Activated CD4-positive, alpha-beta memory T cell treated with anti-CD3 and anti-CD28 coated beads for 36 hours (primary cell): Measurements from ENCODE around the gene TMCO2. TPM values are rescaled to one million over a fixed set of nuclear protein-coding genes. Genes with fewer than 3 reads are reported as not detected.

Source experiments
- CTCF ChIA-PET: fragments of 350-600 bp; sonication (Branson Sonifier 250); formaldehyde crosslinking; loops from one replicate; lab custom pipeline; 2021; ENCODE audit warnings: antibody characterized with exemption, inconsistent platforms; lab: Charles Lee
- POLR2A ChIA-PET: fragments of 350-600 bp; sonication (Branson Sonifier 250); formaldehyde crosslinking; loops from one replicate; lab custom pipeline; 2021; ENCODE audit warnings: antibody characterized with exemption; lab: Charles Lee
- DNase-seq: peaks from one replicate; pipeline ENCODE4 v3.0.0-alpha.2; 2020
- H3K27ac Mint-ChIP-seq: one replicate; pipeline ENCODE4 v1.8.0; 2021; ENCODE audit warnings: mixed read lengths
- H3K27me3 Mint-ChIP-seq: one replicate; pipeline ENCODE4 v1.8.0; 2021; ENCODE audit warnings: mixed read lengths
- H3K36me3 Mint-ChIP-seq: one replicate; pipeline ENCODE4 v1.8.0; 2021; ENCODE audit warnings: mixed read lengths
- H3K4me1 Mint-ChIP-seq: one replicate; pipeline ENCODE4 v1.8.0; 2021; ENCODE audit warnings: low read depth, mixed read lengths
- H3K4me3 Mint-ChIP-seq: one replicate; pipeline ENCODE4 v1.8.0; 2021; ENCODE audit warnings: mild to moderate bottlenecking, mixed read lengths
- H3K9me3 Mint-ChIP-seq: one replicate; pipeline ENCODE4 v1.8.0; 2021; ENCODE audit warnings: mixed read lengths
- intact Hi-C: fragments of 100-400 bp; cut with micrococcal nuclease; formaldehyde crosslinking; loops from one replicate; pipeline ENCODE4 v1.15.1; 2023
- total RNA-seq, 2 experiments: library from RNA; stranded (reverse); gene quantifications; one replicate each; pipeline ENCODE4 v1.2.3, GENCODE V29; 2021

TMCO2 gene
- total RNA-seq, 2 experiments from 2014 or later: not detected

DNA sequence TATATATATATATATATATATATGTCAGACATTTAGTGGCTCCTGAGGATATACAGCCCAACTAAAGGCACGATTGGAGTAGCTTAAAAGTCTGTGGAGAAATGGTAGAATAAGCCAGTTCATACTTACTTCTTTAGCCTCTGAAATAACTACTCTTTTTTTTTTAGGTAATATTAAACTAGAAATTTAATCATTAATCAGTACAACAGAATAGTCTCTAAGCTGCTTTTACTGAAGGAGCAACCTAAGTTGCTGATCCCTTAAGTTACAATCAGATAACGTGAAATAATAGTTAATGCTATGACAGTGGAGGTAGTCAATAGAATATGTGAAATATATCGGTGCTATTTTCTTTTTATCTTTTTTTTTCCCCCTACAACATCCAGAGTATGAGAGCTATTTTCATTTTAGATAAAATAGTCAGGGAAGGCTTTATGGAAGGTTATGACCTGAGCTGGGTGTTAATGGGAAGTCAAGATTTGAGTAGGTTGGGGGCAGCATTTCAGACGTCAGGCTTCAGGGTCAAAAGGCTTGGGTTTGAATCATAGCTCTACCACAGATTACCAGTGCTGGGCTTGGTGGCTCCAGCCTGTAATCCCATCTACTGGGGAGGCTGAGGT lies 25.9 kb downstream of the TMCO2 start:
- peaks cover 31% of the 10 kb centered on the region for H3K4me1 Mint-ChIP-seq
- no peaks in the 10 kb centered on the region for H3K27me3 Mint-ChIP-seq
- DNase-seq: no peak
- H3K27ac Mint-ChIP-seq: no peak overlapping the region
- CTCF ChIA-PET: interaction anchor here (0.5 to 1.2 kb wide), 7 partner anchors 21 to 1279 kb away, joined by 3 to 5 read pairs (median 3); no protein-coding TSS in a partner anchor
- peaks cover 42% of the 10 kb centered on the region for H3K36me3 Mint-ChIP-seq
- H3K9me3 Mint-ChIP-seq: no peaks in the 10 kb centered on the region
- H3K4me3 Mint-ChIP-seq: no peak overlapping the region
- intact Hi-C loops: no loop called here
- POLR2A ChIA-PET: no interaction called here

DNA sequence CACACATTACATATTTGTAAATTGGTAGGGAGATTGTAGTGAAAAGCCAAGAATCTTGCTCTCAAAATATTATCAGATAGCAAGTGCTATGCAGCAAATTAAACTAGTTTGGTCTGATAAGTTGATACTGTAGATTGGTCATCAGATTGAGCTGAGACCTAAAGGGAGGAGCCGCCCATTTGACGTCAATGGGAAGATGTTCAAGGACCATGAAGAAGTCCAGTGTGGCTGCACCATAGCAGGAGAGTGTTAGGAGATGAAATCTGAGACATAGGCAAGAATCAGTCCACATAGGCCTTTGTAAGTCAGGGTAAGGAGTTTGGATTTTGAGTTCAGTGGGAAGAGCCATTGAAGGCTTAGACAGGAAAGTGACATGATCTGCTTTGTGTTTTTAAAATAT lies 26.6 kb downstream of the TMCO2 start:
- ChIA-PET POLR2A (no interaction called here), CTCF (interaction anchor here (0.5 to 1.2 kb wide), 3 partner anchors 21 to 130 kb away, joined by 3 to 5 read pairs (median 4); no protein-coding TSS in a partner anchor)
- H3K4me1 Mint-ChIP-seq: peaks cover 31% of the 10 kb centered on the region
- intact Hi-C loops: no loop called here
- H3K9me3 Mint-ChIP-seq: no peaks in the 10 kb centered on the region
- DNase-seq: no peak
- H3K27me3 Mint-ChIP-seq: no peaks in the 10 kb centered on the region
- no peak overlapping the region for H3K27ac Mint-ChIP-seq
- peaks cover 44% of the 10 kb centered on the region for H3K36me3 Mint-ChIP-seq
- H3K4me3 Mint-ChIP-seq: no peak overlapping the region

DNA sequence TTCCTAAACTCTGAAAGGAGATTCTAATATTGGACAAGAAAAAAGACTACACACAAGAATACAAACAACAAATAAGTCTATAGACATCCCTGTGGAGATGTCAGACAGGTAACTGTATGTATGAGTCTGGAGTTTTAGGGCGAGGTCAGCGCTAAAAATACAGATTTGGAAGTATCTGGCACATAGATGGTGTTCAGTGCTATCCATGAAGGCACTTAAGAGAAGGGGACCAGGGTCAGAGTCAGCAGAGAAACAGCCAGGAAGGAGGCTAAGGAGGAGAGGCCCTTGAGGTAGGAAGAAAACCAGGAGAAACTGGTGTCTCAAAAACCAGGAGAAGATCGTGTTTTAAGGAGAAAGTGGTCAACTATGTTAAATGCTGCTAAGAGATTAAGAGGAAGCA lies 28.4 kb downstream of the TMCO2 start:
- intact Hi-C loops: no loop called here
- Mint-ChIP-seq H3K27ac (no peak overlapping the region), H3K9me3 (no peaks in the 10 kb centered on the region), H3K4me3 (no peak overlapping the region), H3K27me3 (no peaks in the 10 kb centered on the region), H3K36me3 (peaks cover 37% of the 10 kb centered on the region), H3K4me1 (peaks cover 16% of the 10 kb centered on the region)
- ChIA-PET CTCF (no interaction called here), POLR2A (no interaction called here)
- DNase-seq: no peak

DNA sequence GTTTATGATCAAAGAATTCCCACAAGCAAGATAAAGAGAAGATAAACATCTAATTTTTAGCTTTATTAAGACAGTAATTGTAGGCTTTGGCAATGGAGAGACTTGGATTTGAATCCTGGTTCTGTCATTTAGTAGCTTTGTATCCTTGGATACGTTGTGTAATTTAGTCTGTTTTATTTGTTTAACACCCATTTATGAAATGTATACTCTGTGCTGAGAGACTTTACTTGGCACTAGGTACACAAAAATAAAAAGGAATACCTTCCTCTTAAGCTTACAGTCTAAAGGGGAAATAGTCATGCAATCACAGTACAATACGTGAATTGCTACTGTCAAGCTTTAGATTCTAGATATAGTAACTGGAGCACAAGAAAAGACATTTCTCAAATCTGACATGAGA lies 34.1 kb downstream of the TMCO2 start:
- no peak overlapping the region for H3K4me3 Mint-ChIP-seq
- no peaks in the 10 kb centered on the region for H3K4me1 Mint-ChIP-seq
- ChIA-PET POLR2A (interaction anchor here (0.6 kb wide), 1 partner anchor 105 kb away, joined by 3 read pairs; no protein-coding TSS in a partner anchor), CTCF (interaction anchor here (0.6 to 1.3 kb wide), 5 partner anchors 10 to 138 kb away, joined by 3 to 6 read pairs (median 5); partner anchors contain the start of gene COL9A2)
- DNase-seq: no peak
- H3K9me3 Mint-ChIP-seq: no peaks in the 10 kb centered on the region
- H3K36me3 Mint-ChIP-seq: peaks cover 19% of the 10 kb centered on the region
- H3K27ac Mint-ChIP-seq: no peak overlapping the region
- H3K27me3 Mint-ChIP-seq: no peaks in the 10 kb centered on the region
- intact Hi-C loops: no loop called here

DNA sequence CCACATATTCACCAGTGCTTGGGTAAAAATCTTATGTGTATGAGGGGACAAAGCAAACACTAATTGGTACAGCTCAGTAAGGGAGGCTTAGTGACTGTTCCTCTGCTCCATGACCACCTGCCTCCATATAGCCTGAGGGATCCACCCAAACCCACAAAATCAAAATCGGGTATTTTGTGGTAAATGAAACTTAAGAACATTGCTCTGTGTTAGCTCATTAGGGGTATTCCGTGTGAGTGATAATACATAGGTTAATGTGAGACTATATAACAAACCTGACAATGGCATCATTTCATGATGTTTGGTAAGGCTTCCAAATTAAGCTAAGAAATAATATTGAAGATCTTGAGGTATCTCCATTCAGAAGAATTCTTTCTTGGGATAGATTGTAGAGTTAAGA lies 43.6 kb downstream of the TMCO2 start:
- H3K27ac Mint-ChIP-seq: peak overlapping the region; percentile 7
- ChIA-PET POLR2A (no interaction called here), CTCF (interaction anchor here (0.7 to 3.8 kb wide), 6 partner anchors 25 to 241 kb away, joined by 4 to 16 read pairs (median 6); partner anchors contain the start of gene COL9A2)
- H3K9me3 Mint-ChIP-seq: no peaks in the 10 kb centered on the region
- intact Hi-C loops: no loop called here
- H3K4me1 Mint-ChIP-seq: peaks cover 7% of the 10 kb centered on the region
- H3K36me3 Mint-ChIP-seq: peaks cover 33% of the 10 kb centered on the region
- no peak for DNase-seq
- no peaks in the 10 kb centered on the region for H3K27me3 Mint-ChIP-seq
- no peak overlapping the region for H3K4me3 Mint-ChIP-seq

DNA sequence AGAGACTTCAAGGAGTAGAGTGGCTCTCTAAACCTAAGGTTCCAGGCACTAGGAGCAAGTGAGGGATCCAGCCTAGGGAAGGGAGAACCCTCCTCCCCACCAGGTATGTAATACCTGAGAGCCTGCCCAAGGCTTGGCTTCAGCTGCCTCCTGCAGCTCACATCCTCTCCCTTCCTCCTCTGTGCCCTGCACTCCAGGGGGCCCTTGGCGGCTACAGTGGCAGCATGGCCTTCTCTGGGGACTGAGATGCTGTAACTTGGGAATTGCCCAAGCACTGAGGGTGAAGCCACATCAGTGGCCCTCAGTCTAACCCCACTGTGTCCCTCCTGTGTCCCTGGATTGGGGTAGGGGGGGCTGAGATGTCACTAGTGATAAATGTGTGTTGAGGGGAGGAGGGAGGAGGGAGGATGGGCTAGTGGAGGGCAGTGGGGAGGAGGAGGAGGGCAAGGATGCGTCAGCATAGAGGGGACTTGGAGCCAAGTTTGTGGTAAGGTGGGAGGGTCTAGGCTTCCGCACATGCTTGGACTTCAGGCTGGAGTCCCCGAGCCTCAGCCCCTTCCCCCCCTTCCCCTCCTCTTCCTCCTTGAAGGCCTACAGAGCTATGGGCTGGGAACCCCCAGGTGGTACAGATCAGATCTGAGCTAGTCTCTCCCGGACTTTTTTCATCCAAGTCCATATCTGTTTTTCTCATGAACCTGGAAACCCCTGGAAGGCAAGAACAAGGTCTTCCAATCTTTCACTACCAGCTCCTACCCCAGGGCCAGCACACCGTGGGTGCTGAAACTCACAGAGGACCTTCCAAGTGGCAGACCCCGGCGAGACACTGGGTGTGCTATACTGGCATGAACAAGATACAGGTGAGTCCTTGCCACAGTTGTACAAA lies 51.9 kb downstream of the TMCO2 start:
- H3K36me3 Mint-ChIP-seq: no peaks in the 10 kb centered on the region
- intact Hi-C loops: no loop called here
- no peaks in the 10 kb centered on the region for H3K27me3 Mint-ChIP-seq
- DNase-seq: no peak
- ChIA-PET CTCF (interaction anchor here (1.1 to 1.3 kb wide), 2 partner anchors 139 to 155 kb away, joined by 3 to 4 read pairs; no protein-coding TSS in a partner anchor), POLR2A (no interaction called here)
- H3K27ac Mint-ChIP-seq: no peak overlapping the region
- no peaks in the 10 kb centered on the region for H3K4me1 Mint-ChIP-seq
- no peak overlapping the region for H3K4me3 Mint-ChIP-seq
- H3K9me3 Mint-ChIP-seq: no peaks in the 10 kb centered on the region

DNA sequence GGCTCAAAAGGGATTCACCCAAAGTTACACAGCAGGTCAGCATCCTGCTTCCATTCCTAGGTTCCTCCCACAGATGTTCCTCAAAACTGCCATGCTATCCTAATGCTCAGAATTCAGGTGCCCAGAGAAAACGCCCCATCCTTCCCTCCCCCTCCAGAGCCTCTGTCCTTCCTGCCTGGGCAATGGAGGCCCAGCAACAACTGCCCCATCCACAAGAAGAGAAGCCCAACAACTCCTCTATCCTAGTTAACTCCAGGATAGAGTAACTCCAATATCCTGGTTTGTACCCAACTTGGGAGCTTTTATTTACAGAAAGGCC lies 52.5 kb downstream of the TMCO2 start:
- POLR2A ChIA-PET: no interaction called here
- no peaks in the 10 kb centered on the region for H3K27me3 Mint-ChIP-seq
- CTCF ChIA-PET: interaction anchor here (1.1 to 1.3 kb wide), 2 partner anchors 138 to 156 kb away, joined by 3 to 4 read pairs; no protein-coding TSS in a partner anchor
- intact Hi-C loops: no loop called here
- no peak overlapping the region for H3K27ac Mint-ChIP-seq
- no peak for DNase-seq
- H3K9me3 Mint-ChIP-seq: no peaks in the 10 kb centered on the region
- H3K4me3 Mint-ChIP-seq: no peak overlapping the region
- H3K36me3 Mint-ChIP-seq: no peaks in the 10 kb centered on the region
- H3K4me1 Mint-ChIP-seq: no peaks in the 10 kb centered on the region

DNA sequence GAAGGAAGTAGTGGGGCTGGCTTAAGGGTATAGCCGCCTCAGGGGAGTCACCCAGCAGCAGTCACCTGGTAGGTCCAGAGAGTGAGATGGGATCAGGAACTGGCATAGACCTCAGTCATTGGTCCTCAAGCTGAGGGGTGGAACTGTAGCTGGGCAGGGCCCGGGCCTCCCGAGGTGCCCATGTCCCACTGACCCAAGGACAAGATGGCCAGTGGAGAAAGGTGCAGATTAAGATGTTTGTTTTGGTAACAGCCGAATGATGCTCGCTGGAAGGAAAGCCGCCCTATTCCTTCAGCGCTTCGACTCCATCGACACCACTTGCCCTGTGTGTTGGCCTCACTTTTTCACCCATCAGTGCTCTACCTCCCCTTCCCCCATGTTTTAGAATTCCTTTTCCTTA lies 52.9 kb downstream of the TMCO2 start:
- Mint-ChIP-seq H3K27ac (no peak overlapping the region), H3K4me3 (no peak overlapping the region), H3K4me1 (no peaks in the 10 kb centered on the region), H3K36me3 (no peaks in the 10 kb centered on the region), H3K27me3 (no peaks in the 10 kb centered on the region), H3K9me3 (no peaks in the 10 kb centered on the region)
- CTCF ChIA-PET: interaction anchor here (1.3 kb wide), 1 partner anchor 156 kb away, joined by 4 read pairs; no protein-coding TSS in a partner anchor
- intact Hi-C loops: no loop called here
- POLR2A ChIA-PET: no interaction called here
- DNase-seq: no peak

DNA sequence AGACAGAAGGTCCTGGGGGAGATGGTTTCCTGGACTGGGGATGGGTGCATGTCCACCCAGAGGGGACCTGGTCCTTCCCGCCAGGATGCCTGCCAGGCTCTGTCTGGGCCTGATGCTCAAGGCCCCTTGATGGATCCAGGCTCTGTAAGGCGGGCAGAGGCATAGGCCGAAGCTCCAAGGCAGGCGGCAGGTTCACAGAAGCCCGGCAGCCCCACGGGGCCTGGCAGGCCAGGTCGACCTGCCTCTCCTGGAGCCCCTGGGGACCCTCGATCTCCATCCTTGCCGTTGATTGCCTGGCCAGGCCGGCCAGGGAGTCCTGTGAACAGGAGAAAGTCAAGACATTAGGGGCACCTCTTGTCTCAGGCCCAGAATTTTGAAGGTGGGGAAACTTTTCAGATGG lies 53.3 kb downstream of the TMCO2 start:
- no peaks in the 10 kb centered on the region for H3K27me3 Mint-ChIP-seq
- intact Hi-C loops: no loop called here
- H3K27ac Mint-ChIP-seq: no peak overlapping the region
- ChIA-PET POLR2A (no interaction called here), CTCF (interaction anchor here (1.3 kb wide), 1 partner anchor 157 kb away, joined by 4 read pairs; no protein-coding TSS in a partner anchor)
- H3K36me3 Mint-ChIP-seq: no peaks in the 10 kb centered on the region
- H3K4me3 Mint-ChIP-seq: no peak overlapping the region
- DNase-seq: no peak
- no peaks in the 10 kb centered on the region for H3K4me1 Mint-ChIP-seq
- H3K9me3 Mint-ChIP-seq: no peaks in the 10 kb centered on the region

Other genes with a start within 250 kb of the TMCO2 start
- gene CAP1, start 207.2 kb upstream of the TMCO2 start, total RNA-seq: 100 to 1,000 TPM; 616 to 633 TPM
- 10 to 100 TPM; 67.1 to 67.4 TPM for gene PPT1, start 150.7 kb upstream of the TMCO2 start, total RNA-seq
- gene RLF, start 86.5 kb upstream of the TMCO2 start, total RNA-seq: 10 to 100 TPM; 19.6 to 19.7 TPM
- gene ZMPSTE24, start 10.3 kb downstream of the TMCO2 start, total RNA-seq: 10 to 100 TPM; 29.5 to 30.5 TPM
- gene COL9A2, start 69.3 kb downstream of the TMCO2 start, total RNA-seq: 10 to 100 TPM; 11.7 to 13.1 TPM
- 100 to 1,000 TPM; 250 to 254 TPM for gene SMAP2, start 125.8 kb downstream of the TMCO2 start, total RNA-seq
- gene ZFP69B, start 202.5 kb downstream of the TMCO2 start, total RNA-seq: 1 to 10 TPM; 4.8 to 5.7 TPM
- 1 to 10 TPM; 3.9 to 4.5 TPM for gene ZFP69, start 229.4 kb downstream of the TMCO2 start, total RNA-seq